Measurements from ENCODE around the gene ABCA1. TPM values are rescaled to one million over a fixed set of nuclear protein-coding genes. Genes with fewer than 3 reads are reported as not detected.

The ABCA1 gene
- polyA plus RNA-seq, 1 donor (not counting 4 experiments of a cell fraction or from before 2014, with no cell fraction given) = 23.0 TPM

DNA sequence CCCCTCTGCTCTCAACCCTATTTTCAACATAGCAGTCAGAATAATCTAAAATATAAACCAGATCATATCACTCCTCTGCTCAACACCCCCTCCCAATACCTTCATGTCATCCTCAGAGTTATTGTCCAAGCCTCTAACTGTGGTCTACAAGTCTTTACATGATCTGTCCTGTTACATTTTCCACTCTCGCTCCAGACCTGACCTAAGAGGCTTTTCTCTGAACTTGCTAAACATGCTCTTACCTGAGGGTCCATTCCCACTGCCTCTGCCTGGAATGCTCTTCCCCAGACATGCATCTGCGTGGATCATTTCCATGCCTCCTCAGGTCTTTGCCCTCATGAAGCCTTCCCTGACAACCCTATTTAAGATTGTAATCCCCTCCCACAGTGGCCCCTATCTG is 152.0 kb downstream of the ABCA1 start:
- DNase-seq (ENCODE audit: low read depth, low spot score) = no peak
- Histone ChIP-seq H2AFZ (ENCODE audit: control insufficient read depth, low read length) (no peak overlapping the region), H3K4me2 (ENCODE audit: control insufficient read depth, extremely low read depth, insufficient read depth, low read depth, low read length) (no peak overlapping the region)

DNA sequence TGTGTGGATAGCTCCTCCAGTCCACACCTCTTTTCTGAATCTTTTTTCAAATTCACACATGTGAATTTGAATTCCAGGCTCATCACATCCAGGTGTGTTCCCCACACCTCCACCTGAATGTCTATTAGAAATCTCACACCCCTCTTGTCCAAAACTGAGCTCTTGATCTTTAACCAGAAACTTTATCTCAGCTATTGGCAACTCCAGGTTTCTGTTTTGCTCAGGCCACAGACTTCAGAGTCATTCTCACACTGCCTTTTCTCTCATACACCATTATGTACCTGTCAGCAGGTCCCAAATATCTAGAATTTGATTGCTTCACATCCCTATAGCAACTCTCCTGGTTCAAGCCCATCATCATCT is 152.4 kb downstream of the ABCA1 start:
- Histone ChIP-seq H3K4me1 (ENCODE audit: control insufficient read depth, extremely low read depth, insufficient read depth, low read length) (peaks cover 7% of the 10 kb centered on the region), H3K27me3 (ENCODE audit: control insufficient read depth, extremely low read depth, insufficient read depth, low read length) (no peaks in the 10 kb centered on the region), H3K4me2 (ENCODE audit: control insufficient read depth, extremely low read depth, insufficient read depth, low read depth, low read length) (no peak overlapping the region), H3K79me2 (ENCODE audit: control insufficient read depth, insufficient read depth, low read length) (no peaks in the 10 kb centered on the region), H3K4me3 (ENCODE audit: control insufficient read depth in 2 of 3, extremely low read depth in 1 of 3, insufficient read depth in 2 of 3, low read depth in 1 of 3, low read length in 3 of 3) (no peak overlapping the region), H3K27ac (ENCODE audit: control insufficient read depth, insufficient read depth, low read length) (no peak overlapping the region), H4K20me1 (ENCODE audit: control insufficient read depth, extremely low read depth, insufficient read depth, low read length) (no peaks in the 10 kb centered on the region), H3K9me3 (ENCODE audit: control insufficient read depth, low read depth, low read length) (no peaks in the 10 kb centered on the region), H3K9ac (ENCODE audit: control insufficient read depth, extremely low read depth, insufficient read depth, low read length) (no peak overlapping the region), H2AFZ (ENCODE audit: control insufficient read depth, low read length) (no peak overlapping the region), H3K9me1 (ENCODE audit: control insufficient read depth, extremely low read depth, insufficient read depth, low read length) (no peaks in the 10 kb centered on the region), H3K36me3 (ENCODE audit: control insufficient read depth in 2 of 2, extremely low read depth in 1 of 2, insufficient read depth in 2 of 2, low read length in 2 of 2) (no peaks in the 10 kb centered on the region)
- FAIRE-seq (no peak), DNase-seq (ENCODE audit: low read depth, low spot score) (no peak)
- dilution Hi-C loops (cut with MboI; ENCODE audit: extremely low pct_ligation_motif_present, low sequenced_read_pairs) = no loop called here
- no peak for TF ChIP-seq EZH2 (IDR thresholded peaks at IDR 0.05; ENCODE audit: low read length)
- TF ChIP-seq, protein P1, sequence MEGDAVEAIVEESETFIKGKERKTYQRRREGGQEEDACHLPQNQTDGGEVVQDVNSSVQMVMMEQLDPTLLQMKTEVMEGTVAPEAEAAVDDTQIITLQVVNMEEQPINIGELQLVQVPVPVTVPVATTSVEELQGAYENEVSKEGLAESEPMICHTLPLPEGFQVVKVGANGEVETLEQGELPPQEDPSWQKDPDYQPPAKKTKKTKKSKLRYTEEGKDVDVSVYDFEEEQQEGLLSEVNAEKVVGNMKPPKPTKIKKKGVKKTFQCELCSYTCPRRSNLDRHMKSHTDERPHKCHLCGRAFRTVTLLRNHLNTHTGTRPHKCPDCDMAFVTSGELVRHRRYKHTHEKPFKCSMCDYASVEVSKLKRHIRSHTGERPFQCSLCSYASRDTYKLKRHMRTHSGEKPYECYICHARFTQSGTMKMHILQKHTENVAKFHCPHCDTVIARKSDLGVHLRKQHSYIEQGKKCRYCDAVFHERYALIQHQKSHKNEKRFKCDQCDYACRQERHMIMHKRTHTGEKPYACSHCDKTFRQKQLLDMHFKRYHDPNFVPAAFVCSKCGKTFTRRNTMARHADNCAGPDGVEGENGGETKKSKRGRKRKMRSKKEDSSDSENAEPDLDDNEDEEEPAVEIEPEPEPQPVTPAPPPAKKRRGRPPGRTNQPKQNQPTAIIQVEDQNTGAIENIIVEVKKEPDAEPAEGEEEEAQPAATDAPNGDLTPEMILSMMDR (optimal IDR thresholded peaks at IDR 0.05 in 1 of 3, IDR thresholded peaks at IDR 0.05 in 1 of 3, conservative IDR thresholded peaks at IDR 0.05 in 1 of 3; ENCODE audit: extremely low read depth in 1 of 3, insufficient read depth in 2 of 3, low read length in 3 of 3) = no peak

More for the DNA sequence above, 152.0 kb downstream of the ABCA1 start:
- H3K36me3 ChIP-seq (ENCODE audit: control insufficient read depth in 2 of 2, extremely low read depth in 1 of 2, insufficient read depth in 2 of 2, low read length in 2 of 2) = no peaks in the 10 kb centered on the region
- dilution Hi-C loops (cut with MboI; ENCODE audit: extremely low pct_ligation_motif_present, low sequenced_read_pairs) = no loop called here
- H3K9me3 ChIP-seq (ENCODE audit: control insufficient read depth, low read depth, low read length) = no peaks in the 10 kb centered on the region
- no peak overlapping the region for H3K4me3 ChIP-seq (ENCODE audit: control insufficient read depth in 2 of 3, extremely low read depth in 1 of 3, insufficient read depth in 2 of 3, low read depth in 1 of 3, low read length in 3 of 3)
- H3K79me2 ChIP-seq (ENCODE audit: control insufficient read depth, insufficient read depth, low read length) = no peaks in the 10 kb centered on the region
- no peaks in the 10 kb centered on the region for H3K27me3 ChIP-seq (ENCODE audit: control insufficient read depth, extremely low read depth, insufficient read depth, low read length)
- H3K27ac ChIP-seq (ENCODE audit: control insufficient read depth, insufficient read depth, low read length) = no peak overlapping the region
- H4K20me1 ChIP-seq (ENCODE audit: control insufficient read depth, extremely low read depth, insufficient read depth, low read length) = no peaks in the 10 kb centered on the region
- no peak overlapping the region for H3K9ac ChIP-seq (ENCODE audit: control insufficient read depth, extremely low read depth, insufficient read depth, low read length)
- no peaks in the 10 kb centered on the region for H3K9me1 ChIP-seq (ENCODE audit: control insufficient read depth, extremely low read depth, insufficient read depth, low read length)
- no peak for TF ChIP-seq EZH2 (IDR thresholded peaks at IDR 0.05; ENCODE audit: low read length)
- TF ChIP-seq, protein P1 (optimal IDR thresholded peaks at IDR 0.05 in 1 of 3, IDR thresholded peaks at IDR 0.05 in 1 of 3, conservative IDR thresholded peaks at IDR 0.05 in 1 of 3; ENCODE audit: extremely low read depth in 1 of 3, insufficient read depth in 2 of 3, low read length in 3 of 3) = no peak
- no peak for FAIRE-seq
- peaks cover 7% of the 10 kb centered on the region for H3K4me1 ChIP-seq (ENCODE audit: control insufficient read depth, extremely low read depth, insufficient read depth, low read length)

Measured in keratinocyte (primary cell).